Effector memory CD4-positive, alpha-beta T cell (primary cell): ENCODE results near the gene RAB31.

Experiments
- DNase-seq, 3 donors: peaks; one replicate each; pipeline ENCODE4 v3.0.0-alpha.2; 2020
- H3K27ac ChIP-seq: 2 replicates; pipeline ENCODE4 v1.7.0; 2013; ENCODE audit warnings: mild to moderate bottlenecking, low read length, moderate library complexity; ENCODE audit not compliant: insufficient read depth, poor library complexity, severe bottlenecking
- H3K27me3 ChIP-seq: replicated peaks from 2 replicates; pipeline ENCODE4 v1.7.0; 2013; ENCODE audit warnings: mild to moderate bottlenecking, low read length; ENCODE audit not compliant: insufficient read depth, control insufficient read depth, poor library complexity, severe bottlenecking
- H3K36me3 ChIP-seq: 2 replicates; pipeline ENCODE4 v1.7.0; 2013; ENCODE audit warnings: mild to moderate bottlenecking, low read length, moderate library complexity; ENCODE audit not compliant: control insufficient read depth, insufficient read depth
- H3K4me1 ChIP-seq: 2 replicates; pipeline ENCODE4 v1.7.0; 2013; ENCODE audit warnings: low read length, mild to moderate bottlenecking; ENCODE audit not compliant: control insufficient read depth, insufficient read depth, poor library complexity, severe bottlenecking
- H3K4me3 ChIP-seq: 2 replicates; pipeline ENCODE4 v1.7.0; 2013; ENCODE audit warnings: low read length, low read depth, mild to moderate bottlenecking; ENCODE audit not compliant: insufficient read depth, poor library complexity, severe bottlenecking
- H3K9me3 ChIP-seq: 2 replicates; pipeline ENCODE4 v1.7.0; 2013; ENCODE audit warnings: mild to moderate bottlenecking, low read length, moderate library complexity; ENCODE audit not compliant: control insufficient read depth

The RAB31 gene

GRCh38 chr18:9722691-9723090 lies 14.6 kb downstream of the RAB31 start:
- no peaks in the 10 kb centered on the region for H3K9me3 ChIP-seq
- H3K27me3 ChIP-seq: no peaks in the 10 kb centered on the region
- H3K4me3 ChIP-seq: no peak overlapping the region
- no peak overlapping the region for H3K27ac ChIP-seq
- no peak for DNase-seq
- H3K36me3 ChIP-seq: no peaks in the 10 kb centered on the region
- no peaks in the 10 kb centered on the region for H3K4me1 ChIP-seq

GRCh38 chr18:9724797-9725585 lies 16.9 kb downstream of the RAB31 start:
- H3K27ac ChIP-seq: no peak overlapping the region

GRCh38 chr18:9726175-9726574 lies 18.1 kb downstream of the RAB31 start:
- no peak for DNase-seq
- no peaks in the 10 kb centered on the region for H3K4me1 ChIP-seq
- H3K27me3 ChIP-seq: no peaks in the 10 kb centered on the region
- no peak overlapping the region for H3K27ac ChIP-seq
- no peak overlapping the region for H3K4me3 ChIP-seq
- H3K9me3 ChIP-seq: no peaks in the 10 kb centered on the region
- no peaks in the 10 kb centered on the region for H3K36me3 ChIP-seq

More at GRCh38 chr18:9724797-9725585, 16.9 kb downstream of the RAB31 start:
- Histone ChIP-seq H3K27me3 (no peaks in the 10 kb centered on the region), H3K9me3 (no peaks in the 10 kb centered on the region), H3K4me3 (no peak overlapping the region), H3K4me1 (no peaks in the 10 kb centered on the region), H3K36me3 (no peaks in the 10 kb centered on the region)
- DNase-seq: no peak

- Histone ChIP-seq H3K4me1 (no peaks in the 10 kb centered on the region), H3K36me3 (no peaks in the 10 kb centered on the region), H3K27ac (no peak overlapping the region), H3K4me3 (no peak overlapping the region), H3K9me3 (no peaks in the 10 kb centered on the region), H3K27me3 (no peaks in the 10 kb centered on the region)
- DNase-seq: no peak
These were observed 18.8 kb downstream of the RAB31 start for GRCh38 chr18:9726936-9727335.

- no peak overlapping the region for H3K4me3 ChIP-seq
- no peak for DNase-seq
- H3K36me3 ChIP-seq: no peaks in the 10 kb centered on the region
- H3K9me3 ChIP-seq: no peaks in the 10 kb centered on the region
- no peaks in the 10 kb centered on the region for H3K4me1 ChIP-seq
- H3K27ac ChIP-seq: no peak overlapping the region
- H3K27me3 ChIP-seq: no peaks in the 10 kb centered on the region
These were observed 22.7 kb downstream of the RAB31 start for GRCh38 chr18:9730786-9731185.

GRCh38 chr18:9731380-9731779 lies 23.3 kb downstream of the RAB31 start:
- Histone ChIP-seq H3K27me3 (no peaks in the 10 kb centered on the region), H3K27ac (no peak overlapping the region), H3K4me1 (no peaks in the 10 kb centered on the region), H3K36me3 (no peaks in the 10 kb centered on the region), H3K9me3 (no peaks in the 10 kb centered on the region), H3K4me3 (no peak overlapping the region)
- DNase-seq: no peak

GRCh38 chr18:9732031-9732430 lies 23.9 kb downstream of the RAB31 start:
- Histone ChIP-seq H3K36me3 (no peaks in the 10 kb centered on the region), H3K4me3 (no peak overlapping the region), H3K27ac (no peak overlapping the region), H3K27me3 (no peaks in the 10 kb centered on the region), H3K4me1 (no peaks in the 10 kb centered on the region), H3K9me3 (no peaks in the 10 kb centered on the region)
- no peak for DNase-seq

GRCh38 chr18:9734189-9734588 lies 26.1 kb downstream of the RAB31 start:
- H3K4me1 ChIP-seq: no peaks in the 10 kb centered on the region
- H3K27me3 ChIP-seq: no peaks in the 10 kb centered on the region
- no peaks in the 10 kb centered on the region for H3K9me3 ChIP-seq
- no peak for DNase-seq
- H3K4me3 ChIP-seq: no peak overlapping the region
- no peak overlapping the region for H3K27ac ChIP-seq
- H3K36me3 ChIP-seq: no peaks in the 10 kb centered on the region

GRCh38 chr18:9735238-9735637 lies 27.1 kb downstream of the RAB31 start:
- no peak for DNase-seq
- no peaks in the 10 kb centered on the region for H3K4me1 ChIP-seq
- H3K27me3 ChIP-seq: no peaks in the 10 kb centered on the region
- H3K9me3 ChIP-seq: no peaks in the 10 kb centered on the region
- no peak overlapping the region for H3K27ac ChIP-seq
- H3K36me3 ChIP-seq: no peaks in the 10 kb centered on the region
- H3K4me3 ChIP-seq: no peak overlapping the region

- DNase-seq: no peak
- no peaks in the 10 kb centered on the region for H3K4me1 ChIP-seq
- no peak overlapping the region for H3K4me3 ChIP-seq
- no peaks in the 10 kb centered on the region for H3K9me3 ChIP-seq
- H3K36me3 ChIP-seq: no peaks in the 10 kb centered on the region
- no peak overlapping the region for H3K27ac ChIP-seq
- no peaks in the 10 kb centered on the region for H3K27me3 ChIP-seq
These were observed 27.8 kb downstream of the RAB31 start for GRCh38 chr18:9735879-9736278.
